Glomerular visceral epithelial cell (primary cell): ENCODE results near the gene SELENOT.
"Not testable (repeated sequence)": the region's sequence is repeated elsewhere in the genome, so short reads cannot be mapped to it uniquely, and the experiment has no call there.

Experiments
- DNase-seq: peaks from one replicate; pipeline ENCODE4 v3.0.0-alpha.2; 2016; ENCODE audit errors: extremely low spot score

SELENOT gene

DNA sequence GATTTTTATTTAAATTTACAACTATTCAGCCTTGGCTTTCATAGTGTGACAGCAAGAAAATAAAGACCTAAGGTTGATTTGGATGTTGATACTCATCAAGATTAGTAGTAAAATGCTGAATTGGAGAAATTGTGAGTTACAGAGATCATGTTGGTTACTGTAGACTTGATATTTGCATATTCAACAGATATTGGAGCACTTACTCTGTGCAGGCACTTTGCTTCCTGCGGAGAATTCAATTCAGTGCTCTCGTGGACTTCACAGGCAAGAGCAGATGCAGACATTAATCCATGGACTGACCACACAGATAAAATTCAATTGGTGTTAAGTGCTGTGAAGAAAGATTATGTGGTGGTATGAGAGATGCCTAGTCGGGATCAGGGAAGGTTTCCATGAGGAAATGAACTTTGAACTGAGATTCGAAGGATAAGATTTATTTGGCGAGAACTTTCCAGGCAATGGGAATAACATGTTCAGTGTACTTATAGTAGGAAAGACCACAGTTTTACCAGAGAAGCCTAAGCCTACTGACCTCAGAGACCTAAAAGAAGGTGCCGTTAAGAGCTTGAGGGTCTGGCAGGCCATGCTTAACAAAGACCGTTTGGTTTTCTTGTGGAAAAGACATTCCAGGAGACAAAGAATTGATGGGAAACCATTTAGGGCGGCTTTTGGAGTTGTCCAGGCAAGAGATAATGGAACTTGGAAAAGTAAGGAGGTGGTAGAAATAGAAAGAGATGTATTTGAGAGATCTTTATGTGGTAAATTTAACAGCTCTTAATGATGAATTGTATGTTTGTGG lies 4.3 kb downstream of the SELENOT start:
- no peak for DNase-seq

GRCh38 chr3:150609988-150610387 lies 6.9 kb downstream of the SELENOT start:
- no peak for DNase-seq

GRCh38 chr3:150610785-150611184 lies 7.7 kb downstream of the SELENOT start:
- DNase-seq: no peak

GRCh38 chr3:150611666-150612065 lies 8.5 kb downstream of the SELENOT start:
- no peak for DNase-seq

DNA sequence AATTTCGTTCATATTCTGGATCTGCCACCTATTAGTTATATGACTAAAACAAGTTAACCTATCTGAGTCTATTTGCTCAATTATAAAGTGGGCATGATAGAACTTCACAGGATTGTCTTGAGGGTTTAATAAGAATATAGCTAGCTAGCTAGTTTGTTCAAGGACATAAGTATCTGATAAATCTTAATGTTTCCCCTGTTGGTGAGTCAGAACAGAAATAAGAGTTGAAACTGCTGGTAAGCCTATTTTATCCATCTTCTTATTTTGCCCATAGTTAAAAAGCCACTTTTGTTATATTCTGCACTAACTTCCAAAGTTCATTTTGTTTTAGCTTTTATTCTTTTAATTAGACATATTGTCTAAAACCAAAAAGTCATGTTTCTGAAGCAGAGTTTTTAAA lies 9.4 kb downstream of the SELENOT start:
- DNase-seq: no peak

GRCh38 chr3:150613034-150613433 lies 9.9 kb downstream of the SELENOT start:
- DNase-seq: no peak

DNA sequence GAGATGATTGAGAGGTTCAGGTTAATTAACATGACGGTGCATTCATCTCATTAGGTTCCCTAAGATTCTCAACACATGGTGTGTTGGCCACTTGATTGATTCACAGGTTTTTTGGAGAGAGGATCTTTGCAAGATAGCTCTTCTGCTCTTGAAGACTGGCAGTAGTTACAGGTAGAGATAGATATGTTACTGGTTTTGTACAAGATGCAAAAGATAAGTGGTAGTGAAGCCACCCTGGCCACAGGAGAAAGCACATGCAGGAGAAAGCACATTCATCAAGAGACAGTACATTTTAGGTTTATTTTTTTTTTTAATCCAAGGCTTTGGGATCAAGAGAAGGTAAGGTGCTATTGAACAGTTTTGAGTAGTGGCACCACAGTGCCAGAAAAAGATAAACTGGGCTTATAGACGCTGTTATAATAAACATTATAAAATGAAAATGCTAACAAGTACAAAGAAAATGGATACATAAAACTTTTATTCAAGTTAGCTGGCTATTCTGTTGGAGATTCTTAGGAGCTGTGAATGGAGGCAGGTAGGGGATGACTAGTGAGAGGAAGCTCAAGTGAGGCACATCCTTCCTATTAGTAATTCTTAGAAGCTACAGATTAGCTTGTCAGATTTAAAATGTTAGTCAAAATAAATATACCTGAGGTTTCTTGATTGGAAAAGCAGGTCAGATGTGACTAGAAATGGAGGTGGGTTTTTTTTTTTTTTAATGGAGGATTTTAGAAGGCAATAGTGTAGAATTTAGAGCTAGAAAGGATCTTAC lies 10.8 kb downstream of the SELENOT start:
- DNase-seq: no peak

GRCh38 chr3:150620002-150620689 lies 17.0 kb downstream of the SELENOT start:
- DNase-seq: no peak

- DNase-seq: not testable (repeated sequence)
Observed at GRCh38 chr3:150622955-150623354, 19.8 kb downstream of the SELENOT start.

DNA sequence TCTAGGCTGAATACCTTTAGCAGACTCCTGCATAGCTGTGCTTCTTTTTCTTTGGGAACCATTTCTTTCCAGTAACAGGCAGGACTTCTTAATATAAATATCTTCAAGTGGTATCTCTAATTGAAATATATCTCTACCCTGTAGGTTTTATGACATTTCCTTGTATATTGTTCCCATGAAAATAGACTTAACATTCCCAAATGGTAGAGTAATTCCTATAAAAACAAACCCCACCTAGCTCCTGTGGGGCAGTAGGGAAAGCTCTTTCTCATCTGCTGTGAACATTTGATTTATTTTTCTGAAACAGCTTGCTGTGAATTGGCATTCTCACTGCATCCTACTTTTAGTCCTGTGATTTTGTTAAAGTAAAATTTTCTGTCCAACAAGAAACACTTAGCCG lies 20.8 kb downstream of the SELENOT start:
- no peak for DNase-seq

DNA sequence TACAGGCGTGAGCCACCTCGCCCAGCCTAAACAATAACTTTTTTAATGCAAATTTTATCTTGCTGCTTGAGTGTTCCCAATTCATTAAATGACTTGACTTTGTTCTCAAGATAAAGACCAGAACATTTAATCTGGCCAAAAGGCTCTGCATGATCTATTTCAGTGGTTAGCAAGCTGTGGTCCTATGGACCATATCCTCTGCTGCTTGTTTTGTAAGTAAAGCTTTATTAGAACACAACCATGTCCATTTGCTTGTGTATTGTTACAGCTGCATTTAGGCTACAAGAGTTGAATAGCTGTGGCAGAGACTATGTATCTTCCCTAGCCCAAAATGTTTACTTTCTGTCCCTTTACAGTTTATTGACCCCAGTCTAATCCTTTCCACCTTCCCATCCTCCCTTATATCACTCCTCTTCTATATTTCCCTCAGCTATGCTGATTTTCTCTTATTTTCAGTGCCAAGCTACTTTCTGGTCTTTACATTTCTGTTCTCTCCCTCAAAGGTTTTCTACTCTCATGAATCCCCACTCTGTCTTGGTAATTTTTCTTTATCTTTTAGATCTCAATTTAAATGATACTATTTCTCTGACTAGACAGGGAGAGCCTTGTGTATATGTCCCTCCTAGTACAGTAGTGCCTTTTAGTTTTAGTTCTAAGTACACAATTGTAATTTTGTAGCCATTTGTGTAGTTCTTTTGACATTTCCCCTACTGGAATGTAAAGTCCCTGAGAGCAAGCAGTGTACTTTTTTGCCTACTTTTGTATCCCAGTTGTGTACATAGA lies 23.2 kb downstream of the SELENOT start:
- DNase-seq: no peak

DNA sequence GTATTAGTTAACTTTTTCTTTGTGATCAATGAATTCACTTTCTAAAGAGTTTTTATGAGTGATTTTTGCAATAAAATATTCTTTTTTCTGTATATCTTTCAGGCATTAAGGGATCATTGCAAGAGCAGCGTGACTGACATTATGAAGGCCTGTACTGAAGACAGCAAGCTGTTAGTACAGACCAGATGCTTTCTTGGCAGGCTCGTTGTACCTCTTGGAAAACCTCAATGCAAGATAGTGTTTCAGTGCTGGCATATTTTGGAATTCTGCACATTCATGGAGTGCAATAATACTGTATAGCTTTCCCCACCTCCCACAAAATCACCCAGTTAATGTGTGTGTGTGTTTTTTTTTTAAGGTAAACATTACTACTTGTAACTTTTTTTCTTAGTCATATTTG lies 24.4 kb downstream of the SELENOT start:
- no peak for DNase-seq

DNA sequence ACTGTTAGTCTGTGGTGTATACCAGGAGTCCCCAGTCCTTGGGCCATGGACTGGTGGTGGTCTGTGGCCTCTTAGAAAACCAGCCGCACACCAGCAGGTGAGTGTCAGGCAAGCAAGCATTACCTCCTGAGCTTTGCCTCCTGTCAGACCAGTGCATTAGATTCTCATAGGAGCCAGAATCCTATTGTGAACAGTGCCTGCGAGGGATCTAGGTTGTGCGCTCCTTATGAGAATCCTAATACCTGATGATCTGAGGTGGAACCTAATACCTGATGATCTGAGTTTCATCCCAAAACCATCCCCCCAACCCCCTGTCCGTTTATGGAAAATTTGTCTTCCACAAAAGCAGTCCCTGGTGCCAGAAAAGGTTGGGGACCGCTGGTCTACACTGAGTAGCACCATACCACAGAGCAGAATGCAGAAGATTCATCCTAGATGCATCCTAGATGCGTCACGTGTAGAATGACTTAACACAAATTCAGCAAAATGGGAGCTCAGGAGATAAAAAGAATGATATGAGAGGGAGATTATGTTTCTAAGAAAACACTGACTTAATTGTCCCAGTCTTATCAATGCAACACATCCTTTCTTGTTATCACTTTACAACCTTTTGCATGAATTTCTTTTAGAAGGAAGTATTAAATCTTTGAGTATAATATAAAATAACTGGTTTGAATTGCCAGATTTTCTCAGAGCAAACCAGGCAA lies 28.5 kb downstream of the SELENOT start:
- no peak for DNase-seq

- DNase-seq: no peak
Observed at GRCh38 chr3:150635076-150635475, 32.0 kb downstream of the SELENOT start.

- no peak for DNase-seq
Observed at GRCh38 chr3:150635526-150635925, 32.4 kb downstream of the SELENOT start.

GRCh38 chr3:150636258-150636657 lies 33.1 kb downstream of the SELENOT start:
- no peak for DNase-seq

DNA sequence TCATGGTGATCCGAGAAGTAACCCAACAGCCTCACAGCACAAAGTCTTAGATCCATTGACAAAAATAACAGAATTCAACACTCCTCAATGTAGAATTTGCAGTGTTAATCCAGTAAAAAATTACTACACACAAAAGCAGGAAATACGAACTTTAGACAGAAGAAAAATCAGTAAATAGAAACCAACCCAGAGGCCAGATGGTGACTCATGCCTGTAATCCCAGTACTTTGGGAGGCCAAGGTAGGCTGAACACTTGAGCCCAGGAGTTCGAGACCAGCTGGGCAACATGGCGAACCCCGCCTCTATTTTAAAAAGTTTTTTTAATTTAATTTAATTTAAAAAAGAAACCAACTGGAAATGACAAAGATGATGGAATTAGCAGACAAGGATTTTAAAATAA lies 36.1 kb downstream of the SELENOT start:
- no peak for DNase-seq

DNA sequence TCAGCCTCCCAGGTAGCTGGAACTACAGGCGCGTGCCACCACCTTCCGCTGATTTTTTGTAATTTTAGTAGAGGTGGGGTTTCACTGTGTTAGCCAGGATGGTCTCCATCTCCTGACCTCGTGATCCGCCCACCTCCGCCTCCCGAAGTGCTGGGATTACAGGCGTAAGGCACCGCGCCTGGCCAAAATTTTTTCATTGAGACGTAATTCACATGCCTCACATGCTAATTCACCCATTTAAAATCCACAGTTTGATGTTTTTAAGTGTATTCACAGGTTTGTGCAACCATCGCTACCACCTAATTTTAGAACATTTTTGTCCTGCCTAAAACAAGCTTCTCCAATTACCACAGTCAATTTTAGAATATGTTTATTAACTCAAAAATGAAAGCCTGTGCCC lies 37.1 kb downstream of the SELENOT start:
- DNase-seq: no peak

- peak; percentile 1 for DNase-seq
Observed at GRCh38 chr3:150653110-150653561, 50.0 kb downstream of the SELENOT start.

- DNase-seq: no peak
Observed at GRCh38 chr3:150656316-150656715, 53.2 kb downstream of the SELENOT start.
